Loucy (cell line): Measurements from ENCODE around the gene PDGFD.

Experiments
- H2AFZ ChIP-seq: fragments of 200-600 bp; sonication (generic); 2 replicates; pipeline ENCODE4 v1.6.0; 2016; ENCODE audit warnings: antibody characterized with exemption, mild to moderate bottlenecking, low read length, moderate library complexity
- H3F3A ChIP-seq: fragments of 200-600 bp; 2 replicates; pipeline ENCODE4 v1.6.0; 2016; ENCODE audit warnings: antibody characterized with exemption, low read depth, mild to moderate bottlenecking
- H3K27me3 ChIP-seq: fragments of 200-600 bp; sonication (generic); 2 replicates; pipeline ENCODE4 v1.6.1; 2014; ENCODE audit warnings: low read length, mild to moderate bottlenecking; ENCODE audit not compliant: insufficient read depth, poor library complexity, severe bottlenecking
- H3K36me3 ChIP-seq: fragments of 200-600 bp; sonication (generic); 2 replicates; pipeline ENCODE4 v1.6.1; 2016; ENCODE audit warnings: low read length; ENCODE audit not compliant: insufficient read depth
- H3K4me1 ChIP-seq: fragments of 200-600 bp; sonication (generic); 2 replicates; pipeline ENCODE4 v1.5.1; 2014; ENCODE audit warnings: low read length, mild to moderate bottlenecking; ENCODE audit not compliant: insufficient read depth, poor library complexity, severe bottlenecking
- H3K4me2 ChIP-seq: fragments of 200-600 bp; sonication (generic); 2 replicates; pipeline ENCODE4 v1.6.0; 2014; ENCODE audit warnings: antibody characterized with exemption, low read length, low read depth, mild to moderate bottlenecking; ENCODE audit not compliant: poor library complexity, severe bottlenecking
- H3K4me3 ChIP-seq: fragments of 200-600 bp; sonication (generic); 2 replicates; pipeline ENCODE4 v1.5.1; 2014; ENCODE audit warnings: low read length, mild to moderate bottlenecking, mixed read lengths; ENCODE audit not compliant: poor library complexity, severe bottlenecking
- H3K79me2 ChIP-seq: fragments of 200-600 bp; sonication (generic); 2 replicates; pipeline ENCODE4 v1.6.1; 2014; ENCODE audit warnings: low read length; ENCODE audit not compliant: insufficient read depth
- H3K9ac ChIP-seq: fragments of 200-600 bp; sonication (generic); 2 replicates; pipeline ENCODE4 v1.6.0; 2014; ENCODE audit warnings: mild to moderate bottlenecking, low read depth, low read length, moderate library complexity; ENCODE audit not compliant: poor library complexity, severe bottlenecking
- H3K9me2 ChIP-seq: fragments of 200-600 bp; sonication (generic); replicated peaks from 2 replicates; pipeline ENCODE4 v1.6.1; 2016; ENCODE audit warnings: low read depth, low read length, mixed read lengths
- H3K9me3 ChIP-seq: fragments of 200-600 bp; sonication (generic); 2 replicates; pipeline ENCODE4 v1.6.1; 2014; ENCODE audit warnings: mild to moderate bottlenecking, antibody characterized with exemption, low read length, low read depth; ENCODE audit not compliant: insufficient read depth
- H4K20me1 ChIP-seq: fragments of 200-600 bp; sonication (generic); 2 replicates; pipeline ENCODE4 v1.6.0; 2014; ENCODE audit warnings: antibody characterized with exemption, low read length, mild to moderate bottlenecking; ENCODE audit not compliant: insufficient read depth, poor library complexity, severe bottlenecking
- EZH2phosphoT487 ChIP-seq: fragments of 200-600 bp; IDR thresholded peaks from 2 replicates; pipeline ENCODE4 v1.6.1; 2018; ENCODE audit warnings: antibody characterized with exemption, mild to moderate bottlenecking, moderate library complexity, borderline replicate concordance
- TF ChIP-seq, protein P1 (sequence below): fragments of 200-600 bp; sonication (generic); conservative IDR thresholded peaks from 2 replicates; pipeline ENCODE4 v1.5.1; 2014; ENCODE audit warnings: mild to moderate bottlenecking, antibody characterized with exemption, low read length

The PDGFD gene

DNA sequence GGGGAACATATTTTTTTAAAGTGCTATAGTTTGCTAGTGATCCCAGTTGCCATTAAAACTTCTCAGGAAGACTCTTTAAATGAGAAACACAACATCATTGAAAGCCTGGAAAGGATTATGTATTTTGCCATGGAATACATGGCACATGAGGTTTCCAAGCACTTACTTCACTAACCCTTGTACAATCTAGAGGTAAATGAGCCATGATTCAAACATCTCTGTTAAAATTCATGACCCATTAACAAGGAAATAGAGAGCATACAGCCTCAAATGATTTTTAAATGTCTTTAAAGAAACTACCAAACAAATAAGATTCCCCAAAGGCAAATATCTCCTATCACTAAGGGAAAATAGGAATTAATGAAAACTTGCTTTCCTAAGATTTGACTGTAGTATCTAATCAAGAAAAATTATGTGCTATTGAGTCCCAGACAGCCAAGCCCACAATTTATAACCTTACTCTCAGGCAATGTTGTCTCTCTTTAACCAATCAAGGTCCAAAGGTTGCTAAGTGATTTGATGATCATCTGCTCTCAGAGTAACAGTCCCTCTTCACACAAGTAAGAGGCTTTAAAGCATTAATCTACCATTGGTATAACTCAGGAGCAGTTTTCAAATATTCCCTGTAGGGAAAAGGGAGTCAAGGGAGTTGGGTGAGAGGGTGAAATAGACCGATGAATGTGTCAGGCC, 219.6 kb downstream of the PDGFD start:
- no peaks in the 10 kb centered on the region for H3K79me2 ChIP-seq
- H3K4me1 ChIP-seq, result peaks cover 15% of the 10 kb centered on the region
- TF ChIP-seq EZH2phosphoT487, result no peak
- TF ChIP-seq, protein P1, sequence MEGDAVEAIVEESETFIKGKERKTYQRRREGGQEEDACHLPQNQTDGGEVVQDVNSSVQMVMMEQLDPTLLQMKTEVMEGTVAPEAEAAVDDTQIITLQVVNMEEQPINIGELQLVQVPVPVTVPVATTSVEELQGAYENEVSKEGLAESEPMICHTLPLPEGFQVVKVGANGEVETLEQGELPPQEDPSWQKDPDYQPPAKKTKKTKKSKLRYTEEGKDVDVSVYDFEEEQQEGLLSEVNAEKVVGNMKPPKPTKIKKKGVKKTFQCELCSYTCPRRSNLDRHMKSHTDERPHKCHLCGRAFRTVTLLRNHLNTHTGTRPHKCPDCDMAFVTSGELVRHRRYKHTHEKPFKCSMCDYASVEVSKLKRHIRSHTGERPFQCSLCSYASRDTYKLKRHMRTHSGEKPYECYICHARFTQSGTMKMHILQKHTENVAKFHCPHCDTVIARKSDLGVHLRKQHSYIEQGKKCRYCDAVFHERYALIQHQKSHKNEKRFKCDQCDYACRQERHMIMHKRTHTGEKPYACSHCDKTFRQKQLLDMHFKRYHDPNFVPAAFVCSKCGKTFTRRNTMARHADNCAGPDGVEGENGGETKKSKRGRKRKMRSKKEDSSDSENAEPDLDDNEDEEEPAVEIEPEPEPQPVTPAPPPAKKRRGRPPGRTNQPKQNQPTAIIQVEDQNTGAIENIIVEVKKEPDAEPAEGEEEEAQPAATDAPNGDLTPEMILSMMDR, result no peak

DNA sequence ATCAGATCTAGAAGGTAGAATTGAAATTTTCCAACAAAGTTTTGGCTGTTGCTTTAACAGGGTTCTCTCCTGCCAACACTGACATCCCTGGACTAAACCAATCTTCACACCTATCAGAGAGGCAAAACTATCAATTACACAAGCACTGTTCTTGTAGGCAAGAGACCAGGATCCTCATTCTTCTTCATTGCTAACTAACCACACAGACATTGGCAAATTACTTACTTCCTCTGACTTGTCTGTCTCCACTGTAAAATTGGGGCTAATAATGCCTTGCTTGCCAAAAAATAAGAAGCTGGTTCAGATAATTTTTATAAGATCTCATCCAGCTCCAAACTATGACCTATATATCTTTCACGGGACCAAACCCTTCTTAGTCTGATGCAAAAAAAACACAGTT, 221.3 kb downstream of the PDGFD start:
- no peak for TF ChIP-seq EZH2phosphoT487
- TF ChIP-seq, protein P1, result no peak
- H3K79me2 ChIP-seq, result no peaks in the 10 kb centered on the region
- no peaks in the 10 kb centered on the region for H3K36me3 ChIP-seq
- peaks cover 4% of the 10 kb centered on the region for H3K4me1 ChIP-seq
- H2AFZ ChIP-seq, result no peak overlapping the region
- H3K9me2 ChIP-seq, result no peaks in the 10 kb centered on the region
- no peaks in the 10 kb centered on the region for H4K20me1 ChIP-seq
- H3F3A ChIP-seq, result no peaks in the 10 kb centered on the region
- no peaks in the 10 kb centered on the region for H3K9me3 ChIP-seq
- H3K27me3 ChIP-seq, result no peaks in the 10 kb centered on the region
- H3K9ac ChIP-seq, result no peak overlapping the region
- no peak overlapping the region for H3K4me3 ChIP-seq
- no peak overlapping the region for H3K4me2 ChIP-seq

More for the DNA sequence above, 219.6 kb downstream of the PDGFD start:
- no peaks in the 10 kb centered on the region for H3K9me2 ChIP-seq
- no peaks in the 10 kb centered on the region for H3K27me3 ChIP-seq
- H3K4me2 ChIP-seq, result no peak overlapping the region
- H3F3A ChIP-seq, result no peaks in the 10 kb centered on the region
- no peaks in the 10 kb centered on the region for H3K36me3 ChIP-seq
- H3K4me3 ChIP-seq, result no peak overlapping the region
- no peaks in the 10 kb centered on the region for H3K9me3 ChIP-seq
- H2AFZ ChIP-seq, result no peak overlapping the region
- no peaks in the 10 kb centered on the region for H4K20me1 ChIP-seq
- no peak overlapping the region for H3K9ac ChIP-seq

DNA sequence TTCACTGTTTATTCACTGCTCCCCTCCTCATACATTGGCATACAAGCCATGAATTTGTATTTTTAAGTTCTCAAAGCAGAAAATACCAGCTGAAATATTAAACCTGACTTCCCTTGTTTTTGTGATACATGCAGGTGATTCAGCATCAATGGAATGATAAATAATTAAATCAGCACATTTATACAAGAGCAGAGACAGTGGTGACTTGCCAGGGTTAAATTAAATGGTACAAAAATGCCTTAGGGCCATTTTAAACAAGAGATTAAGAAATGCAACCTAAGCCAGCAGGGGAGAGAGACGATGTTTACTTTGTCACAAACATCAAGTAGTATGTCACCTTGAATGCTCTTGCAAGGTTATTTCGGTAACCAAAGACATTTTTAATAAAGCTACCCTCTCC, 223.4 kb downstream of the PDGFD start:
- no peak overlapping the region for H2AFZ ChIP-seq
- H3K9me2 ChIP-seq, result no peaks in the 10 kb centered on the region
- no peaks in the 10 kb centered on the region for H3K79me2 ChIP-seq
- TF ChIP-seq, protein P1, result no peak
- TF ChIP-seq EZH2phosphoT487, result no peak
- H3F3A ChIP-seq, result no peaks in the 10 kb centered on the region
- no peaks in the 10 kb centered on the region for H3K4me1 ChIP-seq
- H3K27me3 ChIP-seq, result no peaks in the 10 kb centered on the region
- no peaks in the 10 kb centered on the region for H4K20me1 ChIP-seq
- no peak overlapping the region for H3K4me3 ChIP-seq
- H3K9me3 ChIP-seq, result no peaks in the 10 kb centered on the region
- no peaks in the 10 kb centered on the region for H3K36me3 ChIP-seq
- no peak overlapping the region for H3K9ac ChIP-seq
- no peak overlapping the region for H3K4me2 ChIP-seq
